ENCODE data around the gene WNT2B.
"Not testable (repeated sequence)": the region's sequence is repeated elsewhere in the genome, so short reads cannot be mapped to it uniquely, and the experiment has no call there.

The WNT2B gene

GRCh38 chr1:112508278-112509004, at the start of gene WNT2B:
TSS of gene WNT2B (plus strand) at chr1:112508965. CDS start at chr1:112509263, 298 bp downstream.
- DNase-seq (ENCODE audit: low read depth in 3 of 3): peak; percentile 17 to 29 (median 26)

GRCh38 chr1:112460615-112461014, 48.1 kb upstream of the WNT2B start:
- no peak for DNase-seq (ENCODE audit: low read depth in 3 of 3)

- no peak for DNase-seq (ENCODE audit: low read depth in 3 of 3)
These were observed 47.4 kb upstream of the WNT2B start for GRCh38 chr1:112461200-112461871.

GRCh38 chr1:112462953-112463279, 45.8 kb upstream of the WNT2B start:
- DNase-seq (ENCODE audit: low read depth in 3 of 3): no peak

DNA sequence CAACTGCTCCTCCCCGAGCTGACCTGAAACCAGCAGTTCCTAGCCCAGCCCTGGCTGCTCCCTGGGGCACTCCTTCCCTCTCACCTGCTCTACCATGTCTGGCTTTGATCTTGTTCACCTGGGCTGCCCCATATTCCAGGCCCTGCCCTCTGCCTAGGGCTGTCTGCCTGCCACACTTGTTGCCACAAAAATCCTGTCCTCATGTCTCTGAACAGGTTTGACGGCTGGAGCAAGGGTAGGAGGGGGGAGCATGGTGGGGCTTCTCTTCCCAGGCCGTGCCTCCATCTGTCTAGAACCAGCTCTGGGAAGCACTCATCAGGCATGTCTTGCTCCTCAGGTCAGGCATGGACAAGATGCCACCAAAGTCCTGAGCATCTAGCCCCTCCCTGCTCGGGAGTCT, 44.3 kb upstream of the WNT2B start:
- no peak for DNase-seq (ENCODE audit: low read depth in 3 of 3)

DNA sequence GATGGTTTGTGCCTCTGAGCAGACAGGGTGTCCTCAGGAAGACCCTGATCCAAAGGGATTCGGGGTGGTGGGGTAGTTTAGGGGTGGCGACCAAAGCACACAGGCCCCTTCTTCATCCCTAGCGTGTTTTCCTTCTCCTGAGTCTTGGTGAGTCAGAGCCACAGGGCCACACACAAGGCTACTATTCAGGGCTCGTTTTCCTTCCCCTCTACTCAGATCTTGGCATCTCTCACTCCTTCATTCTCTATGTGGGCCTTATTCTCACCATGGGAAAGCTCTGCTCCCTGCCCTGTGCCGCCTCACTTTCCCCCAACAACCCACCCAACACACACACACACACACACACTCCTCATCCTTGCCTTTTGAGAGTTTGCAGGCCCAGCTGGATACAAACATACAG, 43.6 kb upstream of the WNT2B start:
- DNase-seq (ENCODE audit: low read depth in 3 of 3): no peak

DNA sequence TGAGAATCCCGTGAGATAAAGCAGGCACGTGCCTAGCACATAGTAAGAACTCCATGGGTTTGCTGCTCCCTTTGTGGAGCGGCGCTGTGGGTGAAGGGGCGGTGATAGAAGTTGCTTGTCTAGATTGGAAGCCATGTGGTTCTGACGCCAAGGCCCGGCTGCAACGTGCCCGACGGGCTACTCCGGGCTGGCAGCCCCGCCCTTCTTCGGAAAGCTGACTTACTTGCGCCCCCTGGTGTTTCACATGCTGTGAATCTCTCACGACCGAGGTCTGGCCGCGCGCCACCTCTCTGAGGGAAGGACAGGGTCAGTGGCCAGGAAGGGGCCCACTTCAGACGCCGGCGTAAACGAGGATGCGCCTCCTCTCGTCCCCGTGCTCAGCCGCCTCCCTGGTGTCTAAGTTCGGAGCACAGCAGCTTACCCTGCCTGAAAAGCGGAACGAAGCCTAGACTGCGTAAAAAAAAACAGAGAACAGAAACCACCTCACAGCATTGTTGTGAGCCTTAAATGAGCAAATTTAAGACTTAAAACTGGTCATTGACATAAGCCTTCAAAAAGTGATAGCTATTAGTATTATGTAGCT, 42.6 kb upstream of the WNT2B start:
- peak; percentile 74 to 79 (median 75) for DNase-seq (ENCODE audit: low read depth in 3 of 3)

- DNase-seq (ENCODE audit: low read depth in 3 of 3): not testable (repeated sequence)
These were observed 38.4 kb upstream of the WNT2B start for GRCh38 chr1:112470324-112470723.

DNA sequence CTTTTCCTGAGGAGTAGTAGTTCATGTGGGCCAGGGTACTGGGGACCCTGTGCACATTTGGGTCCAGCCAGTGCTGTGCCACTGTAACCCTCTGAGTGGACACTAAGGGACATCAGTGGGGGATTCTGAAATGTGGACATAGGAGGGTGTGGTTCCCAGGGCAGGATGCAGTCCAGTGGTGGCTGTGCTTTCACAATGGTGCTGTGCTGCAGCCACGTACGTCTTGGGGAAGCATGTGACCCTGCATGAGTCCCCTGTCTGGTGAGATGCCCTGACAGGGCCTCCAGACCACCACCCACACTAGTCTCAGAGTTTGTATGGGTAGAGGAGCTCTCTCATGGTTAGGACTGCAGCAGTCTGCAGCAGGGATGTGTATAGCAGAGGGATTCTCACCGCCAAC, 37.8 kb upstream of the WNT2B start:
- DNase-seq (ENCODE audit: low read depth in 3 of 3): no peak

DNA sequence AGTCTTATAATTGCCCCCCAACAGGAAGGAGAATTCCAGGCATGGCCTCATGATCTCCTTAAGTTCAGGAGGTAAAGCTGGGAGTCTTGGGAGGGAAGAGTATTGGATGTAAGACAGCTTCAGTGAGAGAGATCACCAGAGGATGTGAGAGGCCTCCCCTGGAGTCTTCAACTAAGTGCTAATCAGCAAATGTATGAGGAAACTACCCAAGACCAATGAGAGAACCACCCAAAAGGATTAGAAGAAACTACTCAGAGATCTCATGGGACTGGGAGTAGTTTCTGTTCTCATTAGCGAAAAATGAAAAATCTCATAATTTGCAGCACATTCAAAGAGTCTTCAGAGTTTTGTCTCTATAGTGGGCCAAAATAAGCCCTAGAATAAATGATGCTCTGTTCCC, 36.6 kb upstream of the WNT2B start:
- DNase-seq (ENCODE audit: low read depth in 3 of 3): no peak

DNA sequence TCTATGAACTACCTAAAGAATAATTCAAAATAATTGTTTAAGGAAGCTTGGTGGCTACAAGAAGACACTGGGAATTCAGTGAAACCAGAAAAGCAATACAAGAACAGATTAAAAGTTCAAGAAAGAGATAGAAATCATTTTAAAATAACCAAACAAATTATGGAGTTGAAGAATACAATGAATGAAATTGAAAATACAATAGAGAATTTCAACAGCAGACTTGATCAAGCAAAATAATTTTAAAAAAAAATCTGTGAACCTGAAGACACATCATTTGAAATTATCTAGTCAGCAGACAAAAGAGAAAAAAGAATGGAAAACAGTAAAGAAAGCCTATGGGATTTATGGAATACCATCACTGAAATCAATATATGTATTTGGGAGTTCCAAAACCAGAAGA, 31.2 kb upstream of the WNT2B start:
- no peak for DNase-seq (ENCODE audit: low read depth in 3 of 3)

GRCh38 chr1:112478314-112478713, 30.5 kb upstream of the WNT2B start:
- no peak for DNase-seq (ENCODE audit: low read depth in 3 of 3)

- not testable (repeated sequence) for DNase-seq (ENCODE audit: low read depth in 3 of 3)
These were observed 22.7 kb upstream of the WNT2B start for GRCh38 chr1:112486063-112486462.

DNA sequence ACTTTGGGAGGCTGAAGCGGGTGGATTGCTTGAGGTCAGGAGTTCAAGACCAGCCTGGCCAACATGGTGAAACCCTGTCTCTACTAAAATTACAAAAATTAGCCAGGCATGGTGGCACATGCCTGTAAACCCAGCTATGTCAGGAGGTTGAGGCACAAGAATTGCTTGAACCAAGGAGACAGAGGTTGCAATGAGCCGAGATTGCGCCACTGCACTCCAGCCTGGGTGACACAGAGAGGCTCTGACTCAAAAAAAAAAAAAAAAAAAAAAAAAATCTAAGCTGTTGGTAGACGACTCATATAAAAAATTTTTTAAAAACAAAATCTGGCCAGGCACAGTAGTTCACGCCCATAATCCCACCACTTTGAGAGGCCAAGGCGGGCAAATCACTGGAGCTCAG, 21.1 kb upstream of the WNT2B start:
- not testable (repeated sequence) for DNase-seq (ENCODE audit: low read depth in 3 of 3)

DNA sequence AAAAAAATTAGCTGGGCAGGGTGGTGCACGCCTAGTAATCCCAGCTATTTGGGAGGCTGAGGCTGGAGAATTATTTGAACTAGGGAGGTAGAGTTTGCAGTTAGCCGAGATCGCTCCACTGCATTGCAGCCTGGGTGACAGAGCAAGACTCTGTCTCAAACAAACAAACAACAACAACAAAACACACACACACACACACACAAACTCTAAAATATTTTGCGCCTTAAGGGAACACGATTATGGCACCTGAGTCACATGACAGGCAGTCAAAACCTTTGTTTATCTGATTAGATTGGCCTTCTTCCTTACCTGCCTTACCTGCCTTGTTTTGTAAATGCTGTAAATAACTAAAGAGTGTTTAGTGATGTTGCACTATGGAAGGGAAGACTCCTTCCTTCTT, 20.6 kb upstream of the WNT2B start:
- DNase-seq (ENCODE audit: low read depth in 3 of 3): no peak

DNA sequence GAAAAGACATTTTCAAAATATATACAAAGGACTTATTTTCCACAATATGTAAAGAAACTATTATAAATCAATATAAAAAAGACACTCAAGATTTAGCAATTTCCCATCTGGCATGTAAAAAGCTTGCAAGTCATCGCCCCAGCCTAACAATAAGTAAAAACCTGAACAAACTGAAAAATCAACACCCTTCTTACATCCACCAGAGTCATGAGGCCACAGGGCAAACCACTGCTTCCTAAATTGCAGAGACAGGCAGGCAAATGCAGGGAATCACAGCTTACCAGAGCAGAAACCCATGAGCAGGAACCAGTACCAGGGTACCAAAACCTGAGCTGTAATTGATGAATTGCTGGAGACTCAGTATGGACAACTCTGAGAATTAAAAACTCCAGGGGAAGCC, 16.7 kb upstream of the WNT2B start:
- no peak for DNase-seq (ENCODE audit: low read depth in 3 of 3)

- no peak for DNase-seq (ENCODE audit: low read depth in 3 of 3)
These were observed 15.4 kb upstream of the WNT2B start for GRCh38 chr1:112493351-112493750.

DNA sequence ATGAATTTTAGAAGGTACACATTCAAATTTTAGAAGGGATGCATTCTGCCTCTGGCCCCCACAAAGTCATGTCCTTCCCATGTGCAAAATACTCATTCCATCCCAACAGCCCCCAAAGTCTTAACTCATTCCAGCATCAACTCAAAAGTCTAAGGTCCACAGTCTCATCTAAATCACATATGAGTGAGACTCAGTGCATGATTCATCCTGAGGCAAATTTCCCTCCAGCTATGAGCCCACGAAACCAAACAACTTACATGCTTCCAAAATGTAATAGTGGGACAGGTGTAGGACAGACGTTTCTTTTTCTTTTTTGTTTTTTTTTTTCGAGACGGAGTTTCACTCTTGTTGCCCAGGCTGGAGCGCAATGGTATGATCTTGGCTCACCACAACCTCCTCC, 12.5 kb upstream of the WNT2B start:
- no peak for DNase-seq (ENCODE audit: low read depth in 3 of 3)

- DNase-seq (ENCODE audit: low read depth in 3 of 3): peak; percentile 27 to 38 (median 35)
These were observed 6.7 kb upstream of the WNT2B start for GRCh38 chr1:112501810-112502641.

GRCh38 chr1:112502826-112503225, 5.9 kb upstream of the WNT2B start:
- no peak for DNase-seq (ENCODE audit: low read depth in 3 of 3)

- DNase-seq (ENCODE audit: low read depth in 3 of 3): no peak
These were observed 4.6 kb upstream of the WNT2B start for GRCh38 chr1:112504001-112504660.
